ENCODE results near the gene MDC1. TPM values are rescaled to one million over a fixed set of nuclear protein-coding genes. Genes with fewer than 3 reads are reported as not detected.
"Not testable (repeated sequence)": the region's sequence is repeated elsewhere in the genome, so short reads cannot be mapped to it uniquely, and the experiment has no call there.

The MDC1 gene
- total RNA-seq, 2 experiments from 2014 or later = 79.5 to 88.7 TPM

GRCh38 chr6:30670760-30671527, 46.1 kb downstream of the MDC1 start:
- intact Hi-C loops (cut with micrococcal nuclease) = no loop called here
- Mint-ChIP-seq H3K36me3 (peaks cover 14% of the 10 kb centered on the region), H3K27ac (no peak overlapping the region), H3K4me3 (peak overlapping the region; percentile 91), H3K9me3 (no peaks in the 10 kb centered on the region), H3K27me3 (no peaks in the 10 kb centered on the region), H3K4me1 (ENCODE audit: low read depth) (peaks cover 33% of the 10 kb centered on the region)
- CTCF ChIA-PET = interaction anchor here (1.5 to 19.8 kb wide), 2 partner anchors 56 to 126 kb away, joined by 4 to 628 read pairs; partner anchors contain the start of genes MDC1 and TUBB
- DNase-seq = no peak
- POLR2A ChIA-PET = no interaction called here

- H3K9me3 Mint-ChIP-seq; H3K27me3 Mint-ChIP-seq; intact Hi-C loops (cut with micrococcal nuclease); POLR2A ChIA-PET; H3K4me3 Mint-ChIP-seq; CTCF ChIA-PET: not testable (repeated sequence)
- DNase-seq = peak; percentile 73
- H3K36me3 Mint-ChIP-seq = peaks cover 47% of the 10 kb centered on the region
- peak overlapping the region; percentile 73 for H3K27ac Mint-ChIP-seq
- peaks cover 21% of the 10 kb centered on the region for H3K4me1 Mint-ChIP-seq (ENCODE audit: low read depth)
Measured at GRCh38 chr6:30666300-30666699, 50.8 kb downstream of the MDC1 start.

- peaks cover 12% of the 10 kb centered on the region for H3K4me1 Mint-ChIP-seq (ENCODE audit: low read depth)
- DNase-seq = no peak
- H3K27ac Mint-ChIP-seq = peak overlapping the region; percentile 73
- H3K27me3 Mint-ChIP-seq = no peaks in the 10 kb centered on the region
- no peaks in the 10 kb centered on the region for H3K9me3 Mint-ChIP-seq
- ChIA-PET CTCF (interaction anchor here (0.9 kb wide), 3 partner anchors 66 to 124 kb away, joined by 3 to 4 read pairs (median 3); no protein-coding TSS in a partner anchor), POLR2A (interaction anchor here (1.4 kb wide), 1 partner anchor 24 kb away, joined by 3 read pairs; no protein-coding TSS in a partner anchor)
- intact Hi-C loops (cut with micrococcal nuclease) = no loop called here
- peaks cover 45% of the 10 kb centered on the region for H3K36me3 Mint-ChIP-seq
- no peak overlapping the region for H3K4me3 Mint-ChIP-seq
Measured at GRCh38 chr6:30664994-30665767, 51.9 kb downstream of the MDC1 start.

GRCh38 chr6:30657922-30658321, 59.2 kb downstream of the MDC1 start:
- CTCF ChIA-PET = interaction anchor here (1.0 kb wide), 1 partner anchor 64 kb away, joined by 5 read pairs; no protein-coding TSS in a partner anchor
- H3K27ac Mint-ChIP-seq; POLR2A ChIA-PET; H3K27me3 Mint-ChIP-seq; H3K4me3 Mint-ChIP-seq; H3K9me3 Mint-ChIP-seq; DNase-seq; intact Hi-C loops (cut with micrococcal nuclease); H3K4me1 Mint-ChIP-seq (ENCODE audit: low read depth): not testable (repeated sequence)
- H3K36me3 Mint-ChIP-seq = peaks cover 37% of the 10 kb centered on the region

GRCh38 chr6:30657454-30657853, 59.6 kb downstream of the MDC1 start:
- Mint-ChIP-seq H3K36me3 (peaks cover 37% of the 10 kb centered on the region), H3K27ac (no peak overlapping the region), H3K27me3 (no peaks in the 10 kb centered on the region), H3K4me1 (ENCODE audit: low read depth) (no peaks in the 10 kb centered on the region), H3K4me3 (no peak overlapping the region), H3K9me3 (no peaks in the 10 kb centered on the region)
- DNase-seq = no peak
- intact Hi-C loops (cut with micrococcal nuclease) = no loop called here
- ChIA-PET CTCF (no interaction called here), POLR2A (no interaction called here)

GRCh38 chr6:30656513-30656912, 60.6 kb downstream of the MDC1 start:
- intact Hi-C loops (cut with micrococcal nuclease) = no loop called here
- H3K9me3 Mint-ChIP-seq = no peaks in the 10 kb centered on the region
- CTCF ChIA-PET = no interaction called here
- DNase-seq = no peak
- no peak overlapping the region for H3K4me3 Mint-ChIP-seq
- H3K27ac Mint-ChIP-seq = no peak overlapping the region
- no peaks in the 10 kb centered on the region for H3K4me1 Mint-ChIP-seq (ENCODE audit: low read depth)
- no peaks in the 10 kb centered on the region for H3K27me3 Mint-ChIP-seq
- POLR2A ChIA-PET = no interaction called here
- peaks cover 33% of the 10 kb centered on the region for H3K36me3 Mint-ChIP-seq

GRCh38 chr6:30655743-30656094, 61.4 kb downstream of the MDC1 start:
- no peaks in the 10 kb centered on the region for H3K9me3 Mint-ChIP-seq
- no peak for DNase-seq
- no peaks in the 10 kb centered on the region for H3K4me1 Mint-ChIP-seq (ENCODE audit: low read depth)
- no peaks in the 10 kb centered on the region for H3K27me3 Mint-ChIP-seq
- POLR2A ChIA-PET = no interaction called here
- peaks cover 34% of the 10 kb centered on the region for H3K36me3 Mint-ChIP-seq
- intact Hi-C loops (cut with micrococcal nuclease) = no loop called here
- CTCF ChIA-PET = interaction anchor here (1.1 kb wide), 1 partner anchor 75 kb away, joined by 3 read pairs; no protein-coding TSS in a partner anchor
- H3K4me3 Mint-ChIP-seq = no peak overlapping the region
- no peak overlapping the region for H3K27ac Mint-ChIP-seq

GRCh38 chr6:30654798-30655742, 62.0 kb downstream of the MDC1 start:
- DNase-seq = no peak
- ChIA-PET CTCF (interaction anchor here (1.1 kb wide), 1 partner anchor 75 kb away, joined by 3 read pairs; no protein-coding TSS in a partner anchor), POLR2A (no interaction called here)
- no peak overlapping the region for H3K4me3 Mint-ChIP-seq
- no peak overlapping the region for H3K27ac Mint-ChIP-seq
- H3K27me3 Mint-ChIP-seq = no peaks in the 10 kb centered on the region
- peaks cover 36% of the 10 kb centered on the region for H3K36me3 Mint-ChIP-seq
- intact Hi-C loops (cut with micrococcal nuclease) = no loop called here
- no peaks in the 10 kb centered on the region for H3K4me1 Mint-ChIP-seq (ENCODE audit: low read depth)
- H3K9me3 Mint-ChIP-seq = no peaks in the 10 kb centered on the region

GRCh38 chr6:30651143-30651542, 65.9 kb downstream of the MDC1 start:
- H3K4me3 Mint-ChIP-seq = no peak overlapping the region
- ChIA-PET CTCF (interaction anchor here (1.7 kb wide), 1 partner anchor 22 kb away, joined by 4 read pairs; the partner anchor contains the start of gene DHX16), POLR2A (no interaction called here)
- H3K27ac Mint-ChIP-seq = peak overlapping the region; percentile 10
- DNase-seq = no peak
- intact Hi-C loops (cut with micrococcal nuclease) = no loop called here
- no peaks in the 10 kb centered on the region for H3K27me3 Mint-ChIP-seq
- H3K4me1 Mint-ChIP-seq (ENCODE audit: low read depth) = peaks cover 15% of the 10 kb centered on the region
- H3K9me3 Mint-ChIP-seq = no peaks in the 10 kb centered on the region
- H3K36me3 Mint-ChIP-seq = peaks cover 27% of the 10 kb centered on the region
